Middle frontal gyrus (tissue), 1 donor: ENCODE data around the gene SLC11A2.
A peak's percentile ranks its signal among the peaks of the same experiment; 100 is the strongest.

ENCODE experiments used
- DNase-seq: peaks from one replicate; pipeline ENCODE4 v3.0.0-alpha.2; 2015; ENCODE audit warnings: low spot score; ENCODE audit errors: extremely low spot score

The SLC11A2 gene

DNA sequence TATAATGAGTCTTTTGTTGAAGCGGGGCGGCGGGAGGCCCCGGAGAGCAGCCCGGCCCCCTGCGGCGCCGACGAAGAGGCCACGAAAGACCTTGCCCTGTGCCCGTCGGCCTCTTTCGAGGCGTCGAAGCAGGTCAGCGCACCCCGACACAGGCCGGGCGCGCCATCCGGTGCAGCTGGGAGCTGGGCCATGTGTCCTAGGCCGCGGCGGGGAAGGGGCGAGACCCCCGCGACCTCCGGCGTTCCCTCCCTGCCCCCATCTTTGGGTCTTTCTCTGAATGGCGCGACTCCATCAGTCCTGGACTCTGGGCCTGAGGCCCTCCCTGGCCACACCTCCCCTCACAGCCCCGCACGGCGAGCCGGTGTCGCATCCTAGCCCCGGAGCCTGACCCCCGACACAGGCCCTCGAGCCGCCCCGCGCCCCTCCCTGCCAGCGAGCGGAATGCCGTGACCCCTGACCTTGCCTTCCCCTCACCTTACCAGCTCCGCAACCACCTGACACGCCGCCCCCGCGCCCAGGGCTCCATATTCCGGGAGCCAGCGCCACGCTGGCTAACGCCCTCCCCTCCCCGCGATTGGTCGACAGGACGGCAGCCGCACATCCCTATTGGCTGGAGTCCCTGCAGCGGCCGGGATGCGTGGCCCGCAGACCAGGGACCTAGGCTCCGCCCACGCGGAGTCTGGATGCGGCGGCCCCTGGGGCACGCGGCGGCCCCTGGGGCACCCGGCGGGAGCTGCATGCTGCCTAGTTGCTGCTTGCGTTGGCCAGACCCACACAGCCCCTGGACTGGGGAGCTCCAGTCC lies at the start of gene SLC11A2:
Gene SLC11A2 (minus strand): TSS at position 549 of the 803 bp plus-strand sequence. CDS start 15,656 bp downstream, outside the sequence.
- peak; percentile 95 for DNase-seq

DNA sequence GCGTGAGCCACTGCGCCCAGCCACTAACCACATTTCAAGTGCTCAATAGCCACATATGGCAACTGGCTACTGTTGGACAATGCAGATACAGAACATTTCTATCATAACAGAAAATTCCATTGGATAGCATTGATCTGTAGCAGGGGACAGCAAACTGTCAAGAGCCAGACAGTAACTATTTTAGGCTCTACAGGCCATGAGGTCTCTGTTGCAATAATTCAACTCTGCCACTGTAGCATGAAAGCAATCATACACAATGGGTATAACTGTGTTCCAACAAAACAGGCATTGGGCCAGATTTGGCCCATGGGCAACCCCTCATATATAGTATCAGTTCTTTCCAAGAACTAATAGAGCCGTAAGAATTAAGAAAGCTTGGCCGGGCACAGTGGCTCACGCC lies 49.2 kb upstream of the SLC11A2 start:
- no peak for DNase-seq

GRCh38 chr12:51071663-51072062 lies 45.5 kb upstream of the SLC11A2 start:
- DNase-seq = no peak

DNA sequence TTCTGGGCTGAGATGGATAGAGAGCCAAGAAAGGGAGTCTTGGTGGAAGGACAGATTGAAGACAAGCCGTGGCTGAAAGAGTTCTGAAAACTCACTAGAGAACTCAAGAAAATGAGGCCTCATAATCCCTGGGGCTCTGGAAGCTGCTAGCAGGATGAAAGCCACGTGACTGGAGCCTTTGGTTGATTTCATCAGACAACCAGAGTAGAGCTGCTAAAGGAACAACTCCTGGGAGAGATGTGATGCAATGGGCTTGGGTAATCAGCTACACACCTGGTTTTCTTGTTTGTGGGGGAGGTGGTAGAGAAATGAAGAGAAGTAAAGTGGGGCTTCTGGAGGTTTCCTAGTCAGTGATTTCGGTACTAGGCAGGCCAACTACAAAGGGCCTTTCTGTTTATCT lies 43.8 kb upstream of the SLC11A2 start:
- no peak for DNase-seq

DNA sequence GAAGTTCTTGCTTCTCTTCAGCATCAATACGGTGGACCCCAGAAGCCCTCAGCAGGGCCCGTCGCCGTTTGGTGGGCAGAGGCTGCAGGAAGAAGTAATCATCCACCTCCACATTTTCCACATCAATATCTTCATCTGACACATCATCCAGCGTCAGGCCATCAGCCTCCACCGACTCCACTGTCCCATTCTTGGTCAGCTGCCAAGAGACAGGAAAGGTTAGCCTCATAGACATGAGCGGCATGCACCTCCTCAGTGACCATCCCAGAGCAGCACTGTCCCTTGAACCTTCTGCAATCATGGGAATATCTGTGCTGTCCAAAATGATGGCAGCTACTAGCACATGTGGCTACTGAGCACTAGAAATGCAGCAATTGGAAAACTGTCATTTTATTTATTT lies 41.6 kb upstream of the SLC11A2 start:
- DNase-seq = no peak

DNA sequence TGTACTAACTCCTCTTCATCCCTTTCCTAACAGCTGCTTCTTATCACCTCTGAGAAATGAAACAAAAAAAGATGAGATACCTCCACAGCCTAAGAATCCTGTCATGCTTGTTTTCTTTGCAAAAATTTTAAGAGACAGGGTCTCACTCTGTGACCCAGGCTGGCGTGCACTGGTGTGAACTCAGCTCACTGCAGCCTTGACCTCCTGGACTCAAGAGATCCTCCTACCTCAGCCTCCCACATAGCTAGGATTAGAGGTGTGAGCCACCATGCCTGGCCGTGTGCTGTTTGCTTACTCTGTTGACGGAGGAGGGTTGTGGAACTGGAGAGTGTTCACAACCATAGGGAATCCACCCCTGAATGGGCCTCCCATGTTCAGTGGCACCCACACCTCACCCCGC lies 41.0 kb upstream of the SLC11A2 start:
- DNase-seq = no peak

DNA sequence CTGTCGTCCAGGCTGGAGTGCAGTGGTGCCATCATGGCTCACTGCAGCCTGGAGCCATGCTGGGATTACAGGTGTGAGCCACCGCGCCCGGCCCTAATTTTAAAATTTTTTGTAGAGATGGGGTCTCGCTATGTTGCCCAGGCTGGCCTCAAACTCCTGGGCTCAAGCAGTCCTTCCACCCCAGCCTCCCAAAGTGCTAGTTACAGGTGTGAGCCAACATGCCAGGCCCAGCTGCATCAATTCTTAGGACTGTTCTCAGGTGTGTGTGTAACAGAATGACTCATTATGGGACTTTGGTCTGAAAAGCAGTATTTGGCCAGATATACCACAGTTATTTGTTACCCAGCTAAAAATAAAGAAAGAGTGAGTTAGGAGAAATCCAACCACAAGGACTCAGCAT lies 39.3 kb upstream of the SLC11A2 start:
- DNase-seq = no peak

GRCh38 chr12:51062631-51063397 lies 36.6 kb upstream of the SLC11A2 start:
- no peak for DNase-seq

- DNase-seq = no peak
Measured at GRCh38 chr12:51059086-51059485, 32.9 kb upstream of the SLC11A2 start.

- DNase-seq = no peak
Measured at GRCh38 chr12:51056242-51056641, 30.1 kb upstream of the SLC11A2 start.

DNA sequence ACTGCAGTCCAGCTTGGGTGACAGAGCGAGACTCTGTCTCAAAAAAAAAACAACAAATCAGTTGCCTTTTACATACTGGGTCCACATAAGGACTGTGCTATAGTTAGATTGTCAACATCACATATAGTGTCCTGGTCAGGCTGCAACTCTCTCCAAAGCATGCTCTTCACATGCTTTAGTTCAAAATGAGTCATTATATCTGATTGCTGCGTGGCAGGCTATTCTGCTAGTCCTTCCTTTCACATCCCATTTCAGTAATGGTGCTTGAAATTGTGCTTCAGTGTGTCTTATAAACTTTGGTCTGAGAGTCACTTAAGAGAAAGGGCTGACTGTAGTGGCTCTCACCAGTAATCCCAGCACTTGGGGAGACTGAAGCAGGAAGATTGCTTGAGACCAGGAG lies 28.9 kb upstream of the SLC11A2 start:
- no peak for DNase-seq

- DNase-seq = no peak
Measured at GRCh38 chr12:51051787-51052186, 25.6 kb upstream of the SLC11A2 start.

- no peak for DNase-seq
Measured at GRCh38 chr12:51049525-51049924, 23.3 kb upstream of the SLC11A2 start.

GRCh38 chr12:51048661-51049251 lies 22.6 kb upstream of the SLC11A2 start:
- no peak for DNase-seq

- peak; percentile 96 for DNase-seq
Measured at GRCh38 chr12:51047655-51048540, 21.7 kb upstream of the SLC11A2 start, which contains the start of gene LETMD1. Gene LETMD1 (plus strand): TSS chr12:51048327. CDS start chr12:51048357, 30 bp downstream.

- DNase-seq = no peak
Measured at GRCh38 chr12:51036279-51036678, 10.1 kb upstream of the SLC11A2 start.

GRCh38 chr12:51033457-51034089 lies 7.4 kb upstream of the SLC11A2 start:
- no peak for DNase-seq

DNA sequence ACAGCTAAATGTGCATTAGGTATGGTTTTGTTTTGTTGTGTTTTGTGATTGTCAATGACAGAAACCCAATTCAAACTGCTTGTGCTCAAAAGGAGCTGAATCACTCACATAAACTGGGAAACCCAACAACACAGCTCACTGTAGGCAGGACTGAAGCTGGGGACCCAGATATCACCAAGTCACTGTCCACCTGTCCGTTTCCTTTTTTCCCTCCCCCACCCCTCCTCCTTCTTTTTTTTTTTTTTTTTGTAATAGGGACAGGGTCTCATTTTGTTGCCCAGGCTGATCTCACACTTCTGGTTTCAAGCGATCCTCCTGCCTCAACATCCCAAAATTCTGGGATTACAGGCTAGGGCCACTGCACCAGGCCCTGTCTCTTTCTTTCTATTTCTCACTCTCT lies 6.9 kb upstream of the SLC11A2 start:
- no peak for DNase-seq

DNA sequence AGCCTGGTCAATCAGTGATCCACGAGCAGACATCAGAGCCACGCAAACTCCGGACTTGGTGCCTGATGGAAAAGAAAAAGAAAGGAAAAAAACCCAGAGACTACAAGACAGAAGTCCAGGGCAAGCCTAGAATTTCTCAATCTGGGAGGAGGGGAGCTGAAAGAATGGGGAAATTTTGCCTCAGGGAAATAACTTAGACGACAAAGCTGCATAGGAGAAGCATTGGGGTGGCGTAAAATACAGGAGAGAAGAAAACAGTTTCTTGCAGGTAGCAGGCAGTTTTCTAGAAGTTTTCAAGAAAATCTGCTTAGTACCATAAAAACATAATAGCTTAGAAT lies 2.6 kb upstream of the SLC11A2 start:
- DNase-seq = no peak

DNA sequence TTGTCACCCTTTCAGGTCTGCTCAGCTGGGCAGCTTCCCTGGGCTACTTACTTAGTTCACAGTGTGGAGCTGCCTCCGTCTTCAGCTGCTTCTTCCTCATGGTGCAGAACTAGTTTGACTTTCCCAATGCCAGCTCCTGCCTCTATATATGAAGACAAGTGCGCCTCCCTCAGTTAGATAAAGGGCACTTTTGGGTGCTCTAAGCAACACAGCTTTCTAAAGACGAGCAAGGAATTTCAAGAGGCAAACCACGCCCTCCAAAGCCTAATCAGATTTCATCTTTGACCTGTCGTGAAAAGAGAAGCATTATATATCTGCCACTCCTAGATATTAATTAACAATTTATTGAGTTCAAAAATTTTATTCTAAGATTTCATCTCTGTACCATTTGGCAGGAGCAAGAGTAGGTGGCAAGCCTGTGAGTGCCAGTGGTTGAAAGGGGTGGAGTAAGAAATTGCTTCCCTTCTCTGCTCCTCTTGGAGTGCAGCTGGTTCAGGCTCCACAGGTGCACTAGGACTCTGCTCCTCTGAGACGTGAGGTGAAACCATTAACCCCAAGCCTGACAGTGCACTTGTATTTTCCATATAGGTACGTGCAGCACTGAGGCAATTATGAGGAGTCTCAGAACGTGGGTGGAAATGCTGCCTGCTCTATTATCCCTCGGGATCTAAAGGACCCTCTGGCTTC lies 2.1 kb upstream of the SLC11A2 start:
- DNase-seq = no peak
